Loucy (cell line): ENCODE results near the gene ZSCAN16.
"Not testable (repeated sequence)": the region's sequence is repeated elsewhere in the genome, so short reads cannot be mapped to it uniquely, and the experiment has no call there.

Experiments
- H2AFZ ChIP-seq: fragments of 200-600 bp; sonication (generic); 2 replicates; pipeline ENCODE4 v1.6.0; 2016; ENCODE audit warnings: antibody characterized with exemption, mild to moderate bottlenecking, low read length, moderate library complexity
- H3F3A ChIP-seq: fragments of 200-600 bp; 2 replicates; pipeline ENCODE4 v1.6.0; 2016; ENCODE audit warnings: antibody characterized with exemption, low read depth, mild to moderate bottlenecking
- H3K27me3 ChIP-seq: fragments of 200-600 bp; sonication (generic); 2 replicates; pipeline ENCODE4 v1.6.1; 2014; ENCODE audit warnings: low read length, mild to moderate bottlenecking; ENCODE audit not compliant: insufficient read depth, poor library complexity, severe bottlenecking
- H3K36me3 ChIP-seq: fragments of 200-600 bp; sonication (generic); 2 replicates; pipeline ENCODE4 v1.6.1; 2016; ENCODE audit warnings: low read length; ENCODE audit not compliant: insufficient read depth
- H3K4me1 ChIP-seq: fragments of 200-600 bp; sonication (generic); 2 replicates; pipeline ENCODE4 v1.5.1; 2014; ENCODE audit warnings: low read length, mild to moderate bottlenecking; ENCODE audit not compliant: insufficient read depth, poor library complexity, severe bottlenecking
- H3K4me2 ChIP-seq: fragments of 200-600 bp; sonication (generic); 2 replicates; pipeline ENCODE4 v1.6.0; 2014; ENCODE audit warnings: antibody characterized with exemption, low read length, low read depth, mild to moderate bottlenecking; ENCODE audit not compliant: poor library complexity, severe bottlenecking
- H3K4me3 ChIP-seq: fragments of 200-600 bp; sonication (generic); 2 replicates; pipeline ENCODE4 v1.5.1; 2014; ENCODE audit warnings: low read length, mild to moderate bottlenecking, mixed read lengths; ENCODE audit not compliant: poor library complexity, severe bottlenecking
- H3K79me2 ChIP-seq: fragments of 200-600 bp; sonication (generic); 2 replicates; pipeline ENCODE4 v1.6.1; 2014; ENCODE audit warnings: low read length; ENCODE audit not compliant: insufficient read depth
- H3K9ac ChIP-seq: fragments of 200-600 bp; sonication (generic); 2 replicates; pipeline ENCODE4 v1.6.0; 2014; ENCODE audit warnings: mild to moderate bottlenecking, low read depth, low read length, moderate library complexity; ENCODE audit not compliant: poor library complexity, severe bottlenecking
- H3K9me2 ChIP-seq: fragments of 200-600 bp; sonication (generic); replicated peaks from 2 replicates; pipeline ENCODE4 v1.6.1; 2016; ENCODE audit warnings: low read depth, low read length, mixed read lengths
- H3K9me3 ChIP-seq: fragments of 200-600 bp; sonication (generic); 2 replicates; pipeline ENCODE4 v1.6.1; 2014; ENCODE audit warnings: mild to moderate bottlenecking, antibody characterized with exemption, low read length, low read depth; ENCODE audit not compliant: insufficient read depth
- H4K20me1 ChIP-seq: fragments of 200-600 bp; sonication (generic); 2 replicates; pipeline ENCODE4 v1.6.0; 2014; ENCODE audit warnings: antibody characterized with exemption, low read length, mild to moderate bottlenecking; ENCODE audit not compliant: insufficient read depth, poor library complexity, severe bottlenecking
- EZH2phosphoT487 ChIP-seq: fragments of 200-600 bp; IDR thresholded peaks from 2 replicates; pipeline ENCODE4 v1.6.1; 2018; ENCODE audit warnings: antibody characterized with exemption, mild to moderate bottlenecking, moderate library complexity, borderline replicate concordance
- TF ChIP-seq, protein P1 (sequence below): fragments of 200-600 bp; sonication (generic); conservative IDR thresholded peaks from 2 replicates; pipeline ENCODE4 v1.5.1; 2014; ENCODE audit warnings: mild to moderate bottlenecking, antibody characterized with exemption, low read length

The ZSCAN16 gene

DNA sequence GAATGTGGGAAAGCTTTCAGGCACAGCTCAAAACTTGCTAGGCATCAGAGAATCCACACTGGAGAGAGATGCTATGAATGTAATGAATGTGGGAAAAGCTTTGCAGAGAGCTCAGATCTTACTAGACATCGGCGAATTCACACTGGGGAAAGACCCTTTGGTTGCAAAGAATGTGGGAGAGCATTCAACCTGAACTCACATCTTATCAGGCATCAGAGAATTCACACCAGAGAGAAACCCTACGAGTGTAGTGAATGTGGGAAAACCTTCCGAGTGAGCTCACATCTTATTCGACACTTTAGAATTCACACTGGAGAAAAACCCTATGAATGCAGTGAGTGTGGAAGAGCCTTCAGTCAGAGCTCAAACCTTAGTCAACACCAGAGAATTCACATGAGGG lies 35.4 kb upstream of the ZSCAN16 start:
- Histone ChIP-seq H4K20me1 (no peaks in the 10 kb centered on the region), H3K27me3 (no peaks in the 10 kb centered on the region), H2AFZ (no peak overlapping the region), H3K4me1 (no peaks in the 10 kb centered on the region), H3K79me2 (no peaks in the 10 kb centered on the region), H3K4me2 (no peak overlapping the region), H3K4me3 (no peak overlapping the region), H3K9me2 (no peaks in the 10 kb centered on the region), H3K36me3 (0 out of 2 replicates have a peak, but pooled peaks cover 4% of the 10 kb centered on the region), H3F3A (no peaks in the 10 kb centered on the region), H3K9me3 (peaks cover 3% of the 10 kb centered on the region; the same call in 1 of the 2 replicates), H3K9ac (no peak overlapping the region)
- TF ChIP-seq, protein P1, sequence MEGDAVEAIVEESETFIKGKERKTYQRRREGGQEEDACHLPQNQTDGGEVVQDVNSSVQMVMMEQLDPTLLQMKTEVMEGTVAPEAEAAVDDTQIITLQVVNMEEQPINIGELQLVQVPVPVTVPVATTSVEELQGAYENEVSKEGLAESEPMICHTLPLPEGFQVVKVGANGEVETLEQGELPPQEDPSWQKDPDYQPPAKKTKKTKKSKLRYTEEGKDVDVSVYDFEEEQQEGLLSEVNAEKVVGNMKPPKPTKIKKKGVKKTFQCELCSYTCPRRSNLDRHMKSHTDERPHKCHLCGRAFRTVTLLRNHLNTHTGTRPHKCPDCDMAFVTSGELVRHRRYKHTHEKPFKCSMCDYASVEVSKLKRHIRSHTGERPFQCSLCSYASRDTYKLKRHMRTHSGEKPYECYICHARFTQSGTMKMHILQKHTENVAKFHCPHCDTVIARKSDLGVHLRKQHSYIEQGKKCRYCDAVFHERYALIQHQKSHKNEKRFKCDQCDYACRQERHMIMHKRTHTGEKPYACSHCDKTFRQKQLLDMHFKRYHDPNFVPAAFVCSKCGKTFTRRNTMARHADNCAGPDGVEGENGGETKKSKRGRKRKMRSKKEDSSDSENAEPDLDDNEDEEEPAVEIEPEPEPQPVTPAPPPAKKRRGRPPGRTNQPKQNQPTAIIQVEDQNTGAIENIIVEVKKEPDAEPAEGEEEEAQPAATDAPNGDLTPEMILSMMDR, result no peak
- no peak for TF ChIP-seq EZH2phosphoT487

DNA sequence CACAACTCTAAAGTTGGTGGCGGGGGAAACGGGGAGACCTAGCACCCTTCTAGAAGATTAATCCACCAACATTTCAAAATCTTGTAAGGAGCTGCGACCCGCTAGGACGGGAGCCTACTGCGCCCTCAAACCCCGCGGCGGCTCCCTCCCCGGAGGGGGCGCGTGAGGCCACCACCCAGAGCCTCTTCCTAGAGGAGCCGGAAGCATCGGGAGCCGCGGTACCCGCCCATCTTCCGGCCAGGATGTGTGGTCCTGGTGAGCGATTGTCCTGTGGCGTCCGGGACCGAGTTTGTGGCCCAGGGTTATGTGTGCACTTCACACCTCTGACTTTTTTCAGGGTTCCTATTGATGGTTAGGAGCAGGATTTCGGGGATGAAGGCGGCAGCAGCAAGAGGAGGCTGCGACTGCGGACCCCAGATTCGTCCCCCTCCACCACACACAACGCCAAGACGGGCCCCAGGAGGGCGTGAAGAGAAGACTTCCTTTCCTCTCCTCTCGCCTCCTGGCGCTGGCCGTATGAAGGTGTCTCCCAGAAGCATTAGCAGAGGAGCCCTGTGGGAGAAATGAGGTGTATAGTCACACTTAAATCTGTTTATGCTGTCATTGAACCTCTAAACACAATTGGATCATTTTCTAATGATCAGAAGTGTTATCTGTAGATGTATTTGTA lies 33.4 kb upstream of the ZSCAN16 start:
- Histone ChIP-seq H2AFZ (no peak overlapping the region), H3K79me2 (no peaks in the 10 kb centered on the region), H3K9ac (no peak overlapping the region), H3K27me3 (no peaks in the 10 kb centered on the region), H3K4me3 (no peak overlapping the region), H3F3A (no peaks in the 10 kb centered on the region), H3K9me2 (no peaks in the 10 kb centered on the region; the same call in 1 of the 2 replicates), H3K36me3 (0 out of 2 replicates have a peak, but pooled peaks cover 4% of the 10 kb centered on the region), H3K4me1 (no peaks in the 10 kb centered on the region), H3K4me2 (no peak overlapping the region), H3K9me3 (peaks cover 3% of the 10 kb centered on the region; the same call in 1 of the 2 replicates), H4K20me1 (no peaks in the 10 kb centered on the region)
- TF ChIP-seq, protein P1, result no peak
- TF ChIP-seq EZH2phosphoT487, result no peak

DNA sequence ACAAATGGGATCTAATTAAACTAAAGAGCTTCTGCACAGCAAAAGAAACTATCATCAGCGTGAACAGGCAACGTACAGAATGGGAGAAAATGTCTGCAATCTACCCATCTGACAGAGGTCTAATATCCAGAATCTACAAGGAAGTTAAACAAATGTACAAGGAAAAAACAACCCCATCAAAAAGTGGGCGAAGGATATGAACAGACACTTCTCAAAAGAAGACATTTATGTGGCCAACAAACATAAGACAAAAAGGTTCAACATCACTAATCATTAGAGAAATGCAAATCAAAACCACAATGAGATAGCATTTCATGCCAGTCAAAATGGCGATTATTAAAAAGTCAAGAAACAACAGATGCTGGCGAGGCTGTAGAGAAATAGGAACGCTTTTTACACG lies 22.2 kb upstream of the ZSCAN16 start:
- not testable (repeated sequence) for H4K20me1 ChIP-seq, H3K27me3 ChIP-seq, H3K9me3 ChIP-seq, H3K4me3 ChIP-seq, H3K4me2 ChIP-seq, H3K9me2 ChIP-seq, H3F3A ChIP-seq, H3K36me3 ChIP-seq, H3K79me2 ChIP-seq, H2AFZ ChIP-seq, H3K9ac ChIP-seq
- H3K4me1 ChIP-seq, result peaks cover 12% of the 10 kb centered on the region

DNA sequence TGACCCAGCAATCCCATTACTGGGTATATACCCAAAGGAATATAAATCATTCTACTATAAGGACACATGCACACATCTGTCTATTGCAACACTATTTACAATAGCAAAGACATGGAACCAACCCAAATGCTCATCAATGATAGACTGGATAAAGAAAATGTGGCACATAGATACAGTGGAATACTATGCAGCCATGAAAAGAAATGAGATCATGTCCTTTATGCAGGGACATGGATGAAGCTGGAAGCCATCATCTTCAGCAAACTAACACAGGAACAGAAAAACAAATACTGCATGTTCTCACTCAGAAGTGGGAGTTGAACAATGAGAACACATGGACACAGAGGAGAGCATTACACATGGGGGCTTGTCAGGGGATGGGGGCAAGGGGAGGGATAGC lies 21.7 kb upstream of the ZSCAN16 start:
- H3K79me2 ChIP-seq, H3K36me3 ChIP-seq, H3F3A ChIP-seq, H3K9me3 ChIP-seq, H4K20me1 ChIP-seq, H3K27me3 ChIP-seq, H3K9me2 ChIP-seq, H2AFZ ChIP-seq, H3K4me3 ChIP-seq, H3K4me2 ChIP-seq, H3K9ac ChIP-seq: not testable (repeated sequence)
- peaks cover 12% of the 10 kb centered on the region for H3K4me1 ChIP-seq
